Spleen (tissue), 11 donors: ENCODE measurements around the gene SMIM5. TPM values are rescaled to one million over a fixed set of nuclear protein-coding genes. Genes with fewer than 3 reads are reported as not detected.
A peak's percentile ranks its signal among the peaks of the same experiment; 100 is the strongest.

ENCODE experiments used
- DNase-seq: peaks from one replicate; pipeline ENCODE4 v3.0.0-alpha.2; 2020
- H3K27ac ChIP-seq, 8 donors: fragments of 200-600 bp; sonication (generic) in 7 of 8; 1 replicate in 4 of 8; 2 replicates in 4 of 8; pipeline versions ENCODE4 v1.5.0 to v1.8.0; 2016 to 2021; ENCODE audit warnings: inconsistent platforms in 4 of 8, mild to moderate bottlenecking in 4 of 8, moderate library complexity in 1 of 8
- H3K27me3 ChIP-seq, 7 donors: fragments of 200-600 bp; sonication (generic) in 6 of 7; replicated peaks in 1 of 7; 1 replicate in 4 of 7; 2 replicates in 3 of 7; pipeline versions ENCODE4 v1.5.0 to v1.8.0; 2016 to 2021; ENCODE audit warnings: inconsistent platforms in 3 of 7, mild to moderate bottlenecking in 1 of 7
- H3K36me3 ChIP-seq, 6 donors: fragments of 200-600 bp; sonication (generic) in 5 of 6; 1 replicate in 4 of 6; 2 replicates in 2 of 6; pipeline versions ENCODE4 v1.5.0 to v1.8.0; 2016 to 2021; ENCODE audit warnings: inconsistent platforms in 2 of 6
- H3K4me1 ChIP-seq, 6 donors: fragments of 200-600 bp; sonication (generic) in 5 of 6; 1 replicate in 3 of 6; 2 replicates in 3 of 6; pipeline versions ENCODE4 v1.5.0 to v1.8.0; 2016 to 2021; ENCODE audit warnings: inconsistent platforms in 3 of 6
- H3K4me3 ChIP-seq, 8 donors: fragments of 200-600 bp; sonication (generic) in 7 of 8; 1 replicate in 4 of 8; 2 replicates in 4 of 8; pipeline versions ENCODE4 v1.5.0 to v1.8.0; 2016 to 2021; ENCODE audit warnings: inconsistent platforms in 4 of 8, mild to moderate bottlenecking in 4 of 8, moderate library complexity in 2 of 8
- H3K9me3 ChIP-seq, 8 donors: fragments of 200-600 bp; sonication (generic) in 7 of 8; 1 replicate in 4 of 8; 2 replicates in 4 of 8; pipeline versions ENCODE4 v1.5.0 to v1.8.0; 2016 to 2021; ENCODE audit warnings: inconsistent platforms in 4 of 8
- CTCF ChIP-seq, 11 experiments: fragments of 200-600 bp in 7 of 11; fragments of 450-650 bp in 4 of 11; sonication (generic) in 4 of 11; IDR thresholded peaks in 8 of 11; conservative IDR thresholded peaks in 3 of 11; 1 replicate in 7 of 11; 2 replicates in 4 of 11; pipeline versions ENCODE4 v1.4.0 to v1.8.0; 2016 to 2021; ENCODE audit warnings: antibody characterized with exemption in 11 of 11, inconsistent platforms in 4 of 11, mild to moderate bottlenecking in 1 of 11
- POLR2A ChIP-seq, 3 donors: fragments of 450-650 bp; IDR thresholded peaks; one replicate each; pipeline ENCODE4 v1.5.1; 2017; ENCODE audit warnings: antibody characterized with exemption in 3 of 3, mild to moderate bottlenecking in 1 of 3
- POLR2AphosphoS5 ChIP-seq, 3 donors: sonication (generic); formaldehyde crosslinking; IDR thresholded peaks; one replicate each; pipeline ENCODE4 v1.5.1; 2017; ENCODE audit warnings: antibody characterized with exemption in 3 of 3
- WGBS, 5 donors: extraction: QIAGEN DNeasy Blood & Tissue Kit in 3 of 5; methylation state at CpG; one replicate each; pipeline versions ENCODE4 v1.1.5 to v1.1.7; 2013 to 2018; 5-methylcytosine and 5-hydroxymethylcytosine counted together
- intact Hi-C: fragments of 100-400 bp; cut with DNase I; formaldehyde crosslinking; loops from one replicate; pipeline ENCODE4 v1.15.0; 2023; ENCODE audit warnings: low total_unique reads
- polyA plus RNA-seq, 3 donors: library from polyadenylated mRNA; stranded (reverse); fragments of 200-250 nt; gene quantifications; one replicate each; pipeline ENCODE4 v1.2.1, GENCODE V29; 2013
- total RNA-seq, 7 donors: library from RNA; depleted of rRNA in 3 of 7; stranded (reverse); fragments of >200 nt in 3 of 7; fragmentation: NEBNext Ultra II Directional in 4 of 7; extraction: Animal tissue kit (Norgen Biotek cat#: 25700) in 4 of 7; gene quantifications; one replicate each; pipeline versions ENCODE4 v1.1.0 to v1.2.1, GENCODE V29; 2016 to 2021
- donor health status: healthy with polysubstance abuse.
- donor health status: DM: no; HTN: no; CAD: no; lungs with moderate emphysema.
- donor health status: DM: no; HTN: no; CAD: no.
- donor health status: Bipolar disorder and iron deficiency.
- donor health status: healthy.
- donor health status: DM: no; HTN: no; CAD: no.
- donor health status: DM: yes; HTN: yes; CAD: no.

Gene SMIM5
- total and polyA plus RNA-seq, 10 donors, result 2.1 to 5.1 (median 3.7) TPM

DNA sequence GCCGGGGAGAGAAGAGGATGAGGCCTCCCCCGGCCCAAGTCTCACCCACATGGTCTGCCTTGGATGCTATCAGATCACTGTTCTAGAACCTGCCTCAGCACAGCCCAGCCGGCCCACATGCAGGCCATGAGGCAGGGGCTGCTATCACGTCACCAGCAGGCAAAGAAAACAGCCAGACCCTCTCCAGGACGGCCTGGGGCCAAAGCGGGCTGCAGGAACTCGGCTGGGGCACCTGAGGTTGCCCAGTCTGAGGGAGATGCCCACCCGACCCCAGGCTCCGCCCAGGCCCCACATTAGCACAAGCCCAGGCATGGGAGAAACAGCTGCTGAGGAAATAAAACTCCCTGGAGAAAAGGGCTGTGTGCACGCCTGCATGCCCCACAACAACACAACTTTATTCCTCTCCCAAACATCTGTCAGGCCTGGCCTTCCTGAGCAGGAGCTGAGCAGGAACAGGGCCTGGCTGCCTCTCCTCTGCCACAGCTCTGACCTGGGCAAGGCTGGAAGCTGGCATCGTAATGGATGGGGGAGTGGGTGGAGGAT is 6.7 kb upstream of the SMIM5 start:
- intact Hi-C loops, result no loop called here
- TF ChIP-seq POLR2AphosphoS5 (IDR thresholded peaks at IDR 0.05) (peak in 1 of 3 donors; percentile 31), CTCF (IDR thresholded peaks at IDR 0.05 in 8 of 11, conservative IDR thresholded peaks at IDR 0.05 in 3 of 11) (no peak), POLR2A (IDR thresholded peaks at IDR 0.05) (no peak)
- no peak for DNase-seq

GRCh38 chr17:75627094-75627493 is 6.1 kb upstream of the SMIM5 start:
- TF ChIP-seq POLR2AphosphoS5 (IDR thresholded peaks at IDR 0.05) (no peak), CTCF (IDR thresholded peaks at IDR 0.05 in 8 of 11, conservative IDR thresholded peaks at IDR 0.05 in 3 of 11) (no peak), POLR2A (IDR thresholded peaks at IDR 0.05) (no peak)
- Histone ChIP-seq H3K27me3 (no peaks in the 10 kb centered on the region), H3K4me1 (peaks cover 0 to 5% (median 0%) of the 10 kb centered on the region in 6 donors), H3K4me3 (no peak overlapping the region), H3K36me3 (peaks cover 0 to 96% (median 53%) of the 10 kb centered on the region in 6 donors), H3K9me3 (no peaks in the 10 kb centered on the region), H3K27ac (no peak overlapping the region)
- DNase-seq, result no peak
- intact Hi-C loops, result no loop called here
- WGBS, 5 donors, result 89 to 100% (median 90%) methylated on average over 4 to 10 of the region's 10 CpGs

More for the DNA sequence above, 6.7 kb upstream of the SMIM5 start:
- 68 to 85% (median 81%) methylated on average over 5 to 11 of the region's 11 CpGs for WGBS, 5 donors
- Histone ChIP-seq H3K4me3 (no peak overlapping the region), H3K36me3 (peaks cover 0 to 99% (median 54%) of the 10 kb centered on the region in 6 donors), H3K27me3 (no peaks in the 10 kb centered on the region), H3K27ac (no peak overlapping the region), H3K4me1 (peaks cover 0 to 5% (median 0%) of the 10 kb centered on the region in 6 donors), H3K9me3 (no peaks in the 10 kb centered on the region)

- Histone ChIP-seq H3K4me1 (peaks cover 5 to 16% (median 10%) of the 10 kb centered on the region in 6 donors), H3K9me3 (no peaks in the 10 kb centered on the region), H3K4me3 (no peak overlapping the region), H3K27me3 (no peaks in the 10 kb centered on the region), H3K27ac (no peak overlapping the region), H3K36me3 (peaks cover 0 to 83% (median 48%) of the 10 kb centered on the region in 6 donors)
- intact Hi-C loops, result no loop called here
- DNase-seq, result no peak
- TF ChIP-seq POLR2AphosphoS5 (IDR thresholded peaks at IDR 0.05), result peak in 1 of 3 donors; percentile 43
- no peak for TF ChIP-seq POLR2A (IDR thresholded peaks at IDR 0.05)
- no peak for TF ChIP-seq CTCF (IDR thresholded peaks at IDR 0.05 in 8 of 11, conservative IDR thresholded peaks at IDR 0.05 in 3 of 11)
- WGBS, 5 donors, result 91 to 100% (median 92%) methylated on average over 4 to 6 of the region's 6 CpGs
Observed at GRCh38 chr17:75628425-75628824, 4.8 kb upstream of the SMIM5 start.

DNA sequence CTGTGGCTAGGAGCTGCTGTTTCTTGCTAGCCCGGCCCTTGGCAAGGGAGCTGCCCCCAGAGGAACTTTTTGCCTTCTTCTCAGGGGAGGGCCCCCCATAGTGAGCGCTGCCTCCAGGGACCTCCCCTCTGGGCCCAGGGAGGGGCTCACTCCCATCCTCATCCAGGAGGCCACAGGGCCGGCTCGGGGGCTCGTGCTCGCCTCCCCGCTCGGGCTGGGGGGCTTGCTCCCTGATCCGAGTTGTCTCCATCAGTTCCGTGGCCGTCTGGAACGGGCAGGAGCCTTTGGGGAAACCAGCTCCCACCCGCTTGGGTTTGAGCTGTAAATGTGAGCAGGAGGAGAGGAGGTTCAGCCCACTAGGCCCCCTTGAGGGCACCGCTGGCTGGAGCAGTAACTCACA is 4.1 kb upstream of the SMIM5 start:
- no peak overlapping the region for H3K27ac ChIP-seq
- H3K36me3 ChIP-seq, result peaks cover 0 to 76% (median 42%) of the 10 kb centered on the region in 6 donors
- H3K4me1 ChIP-seq, result peaks cover 12 to 23% (median 17%) of the 10 kb centered on the region in 6 donors
- no peaks in the 10 kb centered on the region for H3K9me3 ChIP-seq
- intact Hi-C loops, result no loop called here
- WGBS, 5 donors, result 61 to 93% (median 79%) methylated on average over 2 to 14 of the region's 14 CpGs
- H3K27me3 ChIP-seq, result no peaks in the 10 kb centered on the region
- H3K4me3 ChIP-seq, result no peak overlapping the region
- TF ChIP-seq POLR2AphosphoS5 (IDR thresholded peaks at IDR 0.05) (peak in 1 of 3 donors; percentile 38), POLR2A (IDR thresholded peaks at IDR 0.05) (no peak)
- no peak for DNase-seq
